Measurements from ENCODE around the gene COL20A1.

- TF ChIP-seq POLR2A (IDR thresholded peaks at IDR 0.05; ENCODE audit: low read length), result no peak
- TF ChIP-seq CTCF (IDR thresholded peaks at IDR 0.05), result no peak
- TF ChIP-seq CHD4 (IDR thresholded peaks at IDR 0.05; ENCODE audit: borderline replicate concordance), result no peak
- TF ChIP-seq BHLHE40 (IDR thresholded peaks at IDR 0.05; ENCODE audit: low read depth, low read length), result no peak
- no peak for TF ChIP-seq REST (IDR thresholded peaks at IDR 0.05)
- no peak for TF ChIP-seq EP300 (IDR thresholded peaks at IDR 0.05)
- no peak for TF ChIP-seq ZSCAN20 (CRISPR knock-in tag; IDR thresholded peaks at IDR 0.05)
- no peak for TF ChIP-seq RFX5 (IDR thresholded peaks at IDR 0.05)
- TF ChIP-seq USF2 (IDR thresholded peaks at IDR 0.05), result no peak
- TF ChIP-seq RARB (CRISPR knock-in tag; IDR thresholded peaks at IDR 0.05), result no peak
Measured at GRCh38 chr20:63373996-63374395, 81.0 kb downstream of the COL20A1 start.

All from A549 (cell line).